A549 treated with ZK216348 at 1 μM for 4 hours (cell line): ENCODE measurements around the gene TAS1R2. TPM values are rescaled to one million over a fixed set of nuclear protein-coding genes. Genes with fewer than 3 reads are reported as not detected.

ENCODE experiments used
- total RNA-seq: library from RNA; stranded (reverse); fragments of 200-300 nt; extraction: Qiagen RNA extraction; gene quantifications from 5 replicates; pipeline ENCODE4 v1.2.3, GENCODE V29; 2022; ENCODE audit warnings: low read depth

The TAS1R2 gene
- total RNA-seq, result not detected in 5 replicates

GRCh38 chr1:18859560-18859959 lies at the start of gene TAS1R2:
Gene TAS1R2 (minus strand): TSS chr1:18859660. CDS start chr1:18859660, 0 bp downstream.

GRCh38 chr1:18902523-18903290 lies 43.2 kb upstream of the TAS1R2 start, which contains the start of gene ALDH4A1:
Gene ALDH4A1 (minus strand): TSS chr1:18902555. CDS start chr1:18902523, 32 bp downstream.

Other genes with a start within 250 kb of the TAS1R2 start
- gene PAX7, start 228.8 kb downstream of the TAS1R2 start, total RNA-seq, result 0.39 to 1.1 TPM (median 0.73 TPM) in 5 replicates
- 7.2 to 15.1 TPM (median 14.3 TPM) in 5 replicates for gene ALDH4A1, start 42.9 kb upstream of the TAS1R2 start, total RNA-seq
- gene IFFO2, start 97.0 kb upstream of the TAS1R2 start, total RNA-seq, result 6.5 to 13.5 TPM (median 12.7 TPM) in 5 replicates